Epithelial cell of esophagus (primary cell): Measurements from ENCODE around the gene ADAM12.
A peak's percentile ranks its signal among the peaks of the same experiment; 100 is the strongest.
"Not testable (repeated sequence)": the region's sequence is repeated elsewhere in the genome, so short reads cannot be mapped to it uniquely, and the experiment has no call there.

Experiments
- DNase-seq: peaks from one replicate; pipeline ENCODE4 v3.0.0; 2010; ENCODE audit warnings: low read depth
- H3K4me3 ChIP-seq: 2 replicates; pipeline ENCODE4 v1.5.1; 2011; ENCODE audit warnings: mild to moderate bottlenecking, low read length, control low read depth
- CTCF ChIP-seq: IDR thresholded peaks from 2 replicates; pipeline ENCODE4 v1.5.1; 2011; ENCODE audit warnings: low read depth, mild to moderate bottlenecking, low read length, control low read depth, inconsistent platforms; ENCODE audit not compliant: insufficient read depth; ENCODE audit errors: missing control alignments

The ADAM12 gene

GRCh38 chr10:126247446-126247975 lies 140.8 kb downstream of the ADAM12 start:
- no peak for TF ChIP-seq CTCF
- no peak overlapping the region for H3K4me3 ChIP-seq
- peak; percentile 95 for DNase-seq

DNA sequence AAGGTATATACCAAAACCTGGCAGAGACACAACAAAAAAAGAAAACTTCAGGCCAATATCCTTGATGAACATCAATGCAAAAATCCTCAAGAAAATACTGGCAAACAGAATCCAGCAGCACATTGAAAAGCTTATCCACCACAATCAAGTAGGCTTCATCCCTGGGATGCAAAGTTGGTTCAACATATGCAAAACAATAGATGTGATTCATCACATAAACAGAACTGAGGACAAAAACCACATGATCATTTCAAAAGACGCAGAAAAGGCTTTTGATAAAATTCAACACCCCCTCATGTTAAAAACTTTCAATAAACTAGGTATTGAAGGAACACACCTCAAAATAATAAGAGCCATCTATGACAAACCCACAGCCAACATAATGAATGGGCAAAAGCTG lies 141.9 kb downstream of the ADAM12 start:
- not testable (repeated sequence) for DNase-seq, H3K4me3 ChIP-seq

- DNase-seq: no peak
- TF ChIP-seq CTCF: no peak
Measured at GRCh38 chr10:126245501-126245900, 142.8 kb downstream of the ADAM12 start.

GRCh38 chr10:126243971-126244370 lies 144.3 kb downstream of the ADAM12 start:
- no peak for DNase-seq
- no peak overlapping the region for H3K4me3 ChIP-seq
- no peak for TF ChIP-seq CTCF

More at GRCh38 chr10:126245501-126245900, 142.8 kb downstream of the ADAM12 start:
- H3K4me3 ChIP-seq: no peak overlapping the region

- DNase-seq: peak; percentile 18
- H3K4me3 ChIP-seq: no peak overlapping the region
- TF ChIP-seq CTCF: no peak
Measured at GRCh38 chr10:126243306-126243705, 145.0 kb downstream of the ADAM12 start.

DNA sequence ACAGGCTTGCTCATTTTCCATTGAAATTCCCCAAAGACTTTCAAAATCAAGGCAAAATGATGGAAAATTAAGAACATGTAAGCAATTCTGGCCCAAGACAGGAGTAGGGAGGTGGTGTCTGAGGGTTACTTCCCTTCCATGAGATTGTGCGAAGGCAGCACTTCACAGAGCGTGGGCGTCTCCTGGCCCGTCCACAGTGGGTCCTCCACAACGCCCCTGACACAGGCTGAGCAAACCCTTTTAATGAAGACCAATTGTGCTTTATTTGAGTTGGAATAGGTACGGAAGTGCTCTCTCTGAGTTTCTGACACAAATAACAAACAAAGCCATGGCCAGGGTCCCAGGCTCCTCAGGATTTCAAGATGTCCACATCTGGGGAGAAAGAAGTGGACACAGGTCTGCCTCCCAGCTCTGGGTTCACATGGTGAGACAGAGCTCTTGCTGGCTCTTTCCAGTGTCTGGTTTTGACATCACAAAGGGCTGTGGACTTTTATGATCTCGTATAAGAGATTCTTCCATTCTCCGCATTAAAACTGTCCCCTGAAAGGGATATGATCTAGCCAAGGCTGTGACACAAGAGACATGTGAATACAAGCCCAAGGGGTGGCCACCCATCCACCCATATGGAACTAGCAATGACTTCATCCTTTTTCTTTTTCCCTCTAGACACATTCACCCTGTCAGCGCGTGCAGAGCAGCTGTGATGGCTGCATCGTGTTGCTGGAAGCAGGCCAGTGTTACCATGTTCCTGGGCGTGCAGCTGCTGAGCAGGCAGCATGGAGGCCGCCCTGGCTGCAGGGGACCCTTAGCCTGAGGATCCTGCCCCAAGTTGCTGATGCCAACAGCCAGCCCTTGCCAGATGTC lies 145.6 kb downstream of the ADAM12 start:
- H3K4me3 ChIP-seq: no peak overlapping the region
- no peak for TF ChIP-seq CTCF
- peak; percentile 87 for DNase-seq

- TF ChIP-seq CTCF: no peak
- H3K4me3 ChIP-seq: no peak overlapping the region
- DNase-seq: no peak
Measured at GRCh38 chr10:126240483-126240882, 147.8 kb downstream of the ADAM12 start.
